Effector memory CD4-positive, alpha-beta T cell (primary cell): Measurements from ENCODE around the gene CLTB.

Source experiments
- DNase-seq, 3 donors: peaks; one replicate each; pipeline ENCODE4 v3.0.0-alpha.2; 2020
- H3K27ac ChIP-seq: 2 replicates; pipeline ENCODE4 v1.7.0; 2013; ENCODE audit warnings: mild to moderate bottlenecking, low read length, moderate library complexity; ENCODE audit not compliant: insufficient read depth, poor library complexity, severe bottlenecking
- H3K27me3 ChIP-seq: replicated peaks from 2 replicates; pipeline ENCODE4 v1.7.0; 2013; ENCODE audit warnings: mild to moderate bottlenecking, low read length; ENCODE audit not compliant: insufficient read depth, control insufficient read depth, poor library complexity, severe bottlenecking
- H3K36me3 ChIP-seq: 2 replicates; pipeline ENCODE4 v1.7.0; 2013; ENCODE audit warnings: mild to moderate bottlenecking, low read length, moderate library complexity; ENCODE audit not compliant: control insufficient read depth, insufficient read depth
- H3K4me1 ChIP-seq: 2 replicates; pipeline ENCODE4 v1.7.0; 2013; ENCODE audit warnings: low read length, mild to moderate bottlenecking; ENCODE audit not compliant: control insufficient read depth, insufficient read depth, poor library complexity, severe bottlenecking
- H3K4me3 ChIP-seq: 2 replicates; pipeline ENCODE4 v1.7.0; 2013; ENCODE audit warnings: low read length, low read depth, mild to moderate bottlenecking; ENCODE audit not compliant: insufficient read depth, poor library complexity, severe bottlenecking
- H3K9me3 ChIP-seq: 2 replicates; pipeline ENCODE4 v1.7.0; 2013; ENCODE audit warnings: mild to moderate bottlenecking, low read length, moderate library complexity; ENCODE audit not compliant: control insufficient read depth

Gene CLTB

GRCh38 chr5:176371621-176372539 lies 44.5 kb downstream of the CLTB start:
- Histone ChIP-seq H3K9me3 (no peaks in the 10 kb centered on the region), H3K36me3 (peaks cover 4% of the 10 kb centered on the region)
- DNase-seq: no peak

DNA sequence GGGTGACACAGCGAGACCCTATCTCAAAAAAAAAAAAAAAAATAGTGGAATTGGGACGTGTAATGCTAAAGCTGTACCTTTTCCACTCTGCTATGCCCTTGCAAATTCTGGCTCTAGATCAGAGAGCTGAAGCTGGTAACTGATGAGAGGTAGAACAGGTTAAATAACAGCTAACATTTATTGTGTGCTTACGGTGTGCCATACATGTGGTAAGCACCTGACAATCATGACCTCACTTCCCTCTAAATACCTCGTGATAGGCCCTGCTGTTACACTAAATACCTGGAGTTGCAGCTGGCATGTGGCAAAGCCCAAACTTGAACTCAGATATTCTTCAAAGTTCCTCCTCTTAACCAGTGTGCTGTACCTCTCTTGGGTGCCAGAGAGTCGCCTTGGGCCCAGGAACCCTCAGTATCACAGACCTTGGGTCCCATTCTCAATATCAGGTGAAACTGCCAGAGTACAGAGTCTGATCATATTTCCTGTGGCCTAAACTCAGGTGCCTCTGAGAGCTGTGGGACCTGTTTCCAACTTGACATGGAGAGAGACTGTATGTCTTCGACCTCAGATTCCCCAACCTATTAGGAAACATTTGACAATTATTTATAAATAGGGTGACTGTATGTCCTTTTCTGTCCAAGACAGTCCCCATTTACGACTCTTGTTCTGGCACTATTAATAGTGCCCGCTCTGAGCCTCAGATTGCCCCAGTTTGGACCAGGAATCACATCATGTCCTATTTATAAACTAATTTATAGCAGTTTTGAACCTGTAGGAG lies 46.2 kb downstream of the CLTB start:
- no peak overlapping the region for H3K4me3 ChIP-seq
- H3K36me3 ChIP-seq: peaks cover 4% of the 10 kb centered on the region
- peaks cover 6% of the 10 kb centered on the region for H3K4me1 ChIP-seq
- no peaks in the 10 kb centered on the region for H3K27me3 ChIP-seq
- H3K27ac ChIP-seq: no peak overlapping the region
- DNase-seq: no peak
- no peaks in the 10 kb centered on the region for H3K9me3 ChIP-seq

More at GRCh38 chr5:176371621-176372539, 44.5 kb downstream of the CLTB start:
- H3K4me1 ChIP-seq: no peaks in the 10 kb centered on the region
- H3K27me3 ChIP-seq: no peaks in the 10 kb centered on the region
- H3K4me3 ChIP-seq: no peak overlapping the region
- no peak overlapping the region for H3K27ac ChIP-seq

GRCh38 chr5:176368726-176369125 lies 47.6 kb downstream of the CLTB start:
- H3K4me1 ChIP-seq: peaks cover 6% of the 10 kb centered on the region

GRCh38 chr5:176366232-176366894 lies 50.0 kb downstream of the CLTB start:
- no peaks in the 10 kb centered on the region for H3K27me3 ChIP-seq
- no peak overlapping the region for H3K27ac ChIP-seq
- peaks cover 12% of the 10 kb centered on the region for H3K4me1 ChIP-seq
- H3K9me3 ChIP-seq: no peaks in the 10 kb centered on the region
- DNase-seq: no peak
- H3K36me3 ChIP-seq: peaks cover 4% of the 10 kb centered on the region
- peak overlapping the region; percentile 79 for H3K4me3 ChIP-seq

More at GRCh38 chr5:176368726-176369125, 47.6 kb downstream of the CLTB start:
- H3K27me3 ChIP-seq: no peaks in the 10 kb centered on the region
- DNase-seq: no peak
- no peaks in the 10 kb centered on the region for H3K9me3 ChIP-seq
- H3K36me3 ChIP-seq: peaks cover 4% of the 10 kb centered on the region
- no peak overlapping the region for H3K27ac ChIP-seq
- no peak overlapping the region for H3K4me3 ChIP-seq

DNA sequence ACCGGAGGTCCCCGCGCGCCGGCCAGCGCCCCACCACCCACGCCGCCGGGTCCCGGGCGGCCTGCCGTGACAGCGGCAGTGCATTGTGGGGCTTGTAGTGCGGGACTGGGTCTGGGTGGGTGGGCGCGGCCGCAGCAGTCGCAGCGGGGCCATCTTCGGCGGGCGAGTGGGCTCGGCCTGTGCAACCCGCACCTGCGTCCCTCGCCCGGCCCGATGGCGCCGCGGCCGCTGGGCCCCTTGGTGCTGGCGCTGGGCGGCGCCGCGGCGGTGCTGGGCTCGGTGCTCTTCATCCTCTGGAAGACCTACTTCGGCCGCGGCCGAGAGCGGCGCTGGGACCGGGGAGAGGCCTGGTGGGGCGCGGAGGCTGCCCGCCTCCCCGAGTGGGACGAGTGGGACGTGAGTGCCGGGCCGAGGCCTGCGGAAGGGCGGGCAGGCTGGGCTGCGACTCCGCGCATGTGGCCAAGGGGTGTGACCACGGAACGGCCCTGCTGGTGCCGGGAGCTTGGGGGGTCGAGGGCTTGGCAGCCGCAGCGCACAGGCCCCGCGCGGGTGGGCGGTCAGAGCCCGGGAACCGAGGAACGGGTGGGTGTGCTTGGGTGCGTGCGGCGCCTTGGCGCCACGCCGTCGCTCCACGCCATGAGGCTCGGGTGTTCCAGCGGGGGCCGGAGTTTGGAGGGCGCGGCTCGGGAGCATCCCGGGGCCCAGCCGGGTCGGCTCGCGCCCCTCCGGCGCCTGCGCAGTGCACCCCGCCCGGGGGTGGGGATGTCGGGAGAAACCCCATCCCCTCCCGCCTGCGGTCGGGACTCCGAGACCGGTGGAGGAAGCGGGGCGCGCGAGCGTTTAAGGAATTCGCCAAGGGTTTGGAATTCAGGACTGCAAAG lies 50.7 kb downstream of the CLTB start, which contains the start of gene ARL10:
ARL10 (plus strand) TSS at position 137 of the 881 bp plus-strand sequence; CDS start at position 214, 77 bp downstream.
- peaks cover 2% of the 10 kb centered on the region for H3K36me3 ChIP-seq
- H3K27me3 ChIP-seq: no peaks in the 10 kb centered on the region
- peaks cover 12% of the 10 kb centered on the region for H3K4me1 ChIP-seq
- H3K4me3 ChIP-seq: peak within 1 kb of the TSS; percentile 79
- DNase-seq: peak; percentile 15 to 47 (median 42)
- peak within 1 kb of the TSS; percentile 46 for H3K27ac ChIP-seq
- no peaks in the 10 kb centered on the region for H3K9me3 ChIP-seq

DNA sequence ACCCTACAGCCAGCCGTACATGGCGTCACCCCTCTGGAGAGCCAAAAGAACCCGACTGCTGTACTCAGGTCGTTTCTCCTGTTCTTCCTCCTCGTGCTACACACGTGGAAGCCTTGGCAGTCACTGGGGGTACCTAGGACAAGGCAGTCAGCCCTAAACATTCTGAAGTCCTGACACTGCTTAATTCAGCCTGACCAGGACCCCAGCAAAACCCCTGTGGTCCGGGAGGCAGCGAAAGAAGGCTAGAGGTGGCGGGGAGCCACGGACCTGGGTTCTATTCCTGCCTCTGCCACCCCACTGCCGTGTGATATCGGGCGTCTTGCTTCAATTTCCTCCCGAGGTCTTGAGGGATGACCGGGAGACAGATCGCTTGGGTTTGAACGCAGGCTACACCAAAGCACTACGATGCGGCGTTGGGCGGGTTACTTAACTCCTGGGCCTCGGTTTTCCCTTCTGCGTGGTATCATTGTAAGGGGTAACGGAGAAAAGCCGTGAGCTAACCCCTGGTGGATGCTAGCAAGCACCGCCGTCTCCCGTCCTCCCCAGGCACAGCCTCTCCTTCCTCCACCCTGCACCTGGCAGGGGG lies 51.5 kb downstream of the CLTB start:
- Histone ChIP-seq H3K36me3 (no peaks in the 10 kb centered on the region), H3K4me1 (peaks cover 12% of the 10 kb centered on the region), H3K27ac (peak overlapping the region; percentile 46), H3K9me3 (no peaks in the 10 kb centered on the region), H3K4me3 (peak overlapping the region; percentile 79), H3K27me3 (no peaks in the 10 kb centered on the region)
- no peak for DNase-seq

- H3K27ac ChIP-seq: peak overlapping the region; percentile 74
- no peak overlapping the region for H3K4me3 ChIP-seq
- H3K36me3 ChIP-seq: peaks cover 11% of the 10 kb centered on the region
- no peaks in the 10 kb centered on the region for H3K27me3 ChIP-seq
- H3K4me1 ChIP-seq: peaks cover 12% of the 10 kb centered on the region
- no peaks in the 10 kb centered on the region for H3K9me3 ChIP-seq
- DNase-seq: no peak
These were observed 54.2 kb downstream of the CLTB start for GRCh38 chr5:176362233-176362490.

GRCh38 chr5:176361437-176362232 lies 54.7 kb downstream of the CLTB start, which contains the start of gene KIAA1191:
KIAA1191 (minus strand) TSS chr5:176361764; CDS start chr5:176359508, 2,256 bp downstream.
- no peaks in the 10 kb centered on the region for H3K9me3 ChIP-seq

More at GRCh38 chr5:176361437-176362232, 54.7 kb downstream of the CLTB start, which contains the start of gene KIAA1191:
- Histone ChIP-seq H3K27ac (peak within 1 kb of the TSS; percentile 74), H3K4me3 (peak within 1 kb of the TSS; percentile 77), H3K27me3 (no peaks in the 10 kb centered on the region), H3K36me3 (peaks cover 13% of the 10 kb centered on the region), H3K4me1 (peaks cover 12% of the 10 kb centered on the region)
- peak; percentile 89 to 92 (median 91) for DNase-seq
